Measurements from ENCODE around the gene MGAT3.
A peak's percentile ranks its signal among the peaks of the same experiment; 100 is the strongest.

Gene MGAT3

DNA sequence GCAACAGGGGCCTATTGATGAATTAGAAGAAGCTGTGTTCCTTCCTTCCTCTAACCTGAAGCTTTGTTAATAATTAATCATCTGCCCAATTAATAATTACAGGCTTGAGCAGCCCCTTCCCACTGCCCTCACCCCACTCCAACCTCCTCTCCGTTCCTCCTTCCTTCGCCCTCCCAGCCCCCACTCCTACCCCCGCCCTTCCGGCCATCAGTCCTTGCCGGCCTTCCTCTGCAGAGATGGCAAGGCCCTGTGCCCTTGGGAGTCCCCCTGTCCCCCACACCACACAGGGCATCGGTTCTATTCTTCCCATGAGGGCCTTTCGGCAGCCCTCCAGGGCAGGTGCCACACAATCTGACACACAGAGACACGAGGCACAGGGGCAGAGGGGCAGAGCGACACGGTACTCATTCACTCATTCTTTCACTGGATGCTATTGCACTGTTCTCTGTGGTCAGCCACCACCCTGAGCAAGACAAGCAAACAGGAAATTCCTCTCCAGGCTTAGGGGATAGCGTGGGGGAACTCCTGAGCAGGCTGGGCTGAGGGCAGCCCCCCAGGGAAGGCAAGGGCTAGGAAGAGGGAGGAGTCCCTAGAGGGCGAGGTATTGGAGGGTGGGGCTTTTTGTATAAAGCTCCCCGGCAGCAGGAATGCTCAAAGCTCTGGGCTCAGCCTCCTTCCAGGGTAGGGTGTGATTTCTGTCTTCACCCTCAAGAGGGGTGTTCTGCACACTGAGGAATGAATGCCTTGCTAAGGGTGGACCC, 14.7 kb downstream of the MGAT3 start:
- no peak for DNase-seq (ENCODE audit: low spot score)

DNA sequence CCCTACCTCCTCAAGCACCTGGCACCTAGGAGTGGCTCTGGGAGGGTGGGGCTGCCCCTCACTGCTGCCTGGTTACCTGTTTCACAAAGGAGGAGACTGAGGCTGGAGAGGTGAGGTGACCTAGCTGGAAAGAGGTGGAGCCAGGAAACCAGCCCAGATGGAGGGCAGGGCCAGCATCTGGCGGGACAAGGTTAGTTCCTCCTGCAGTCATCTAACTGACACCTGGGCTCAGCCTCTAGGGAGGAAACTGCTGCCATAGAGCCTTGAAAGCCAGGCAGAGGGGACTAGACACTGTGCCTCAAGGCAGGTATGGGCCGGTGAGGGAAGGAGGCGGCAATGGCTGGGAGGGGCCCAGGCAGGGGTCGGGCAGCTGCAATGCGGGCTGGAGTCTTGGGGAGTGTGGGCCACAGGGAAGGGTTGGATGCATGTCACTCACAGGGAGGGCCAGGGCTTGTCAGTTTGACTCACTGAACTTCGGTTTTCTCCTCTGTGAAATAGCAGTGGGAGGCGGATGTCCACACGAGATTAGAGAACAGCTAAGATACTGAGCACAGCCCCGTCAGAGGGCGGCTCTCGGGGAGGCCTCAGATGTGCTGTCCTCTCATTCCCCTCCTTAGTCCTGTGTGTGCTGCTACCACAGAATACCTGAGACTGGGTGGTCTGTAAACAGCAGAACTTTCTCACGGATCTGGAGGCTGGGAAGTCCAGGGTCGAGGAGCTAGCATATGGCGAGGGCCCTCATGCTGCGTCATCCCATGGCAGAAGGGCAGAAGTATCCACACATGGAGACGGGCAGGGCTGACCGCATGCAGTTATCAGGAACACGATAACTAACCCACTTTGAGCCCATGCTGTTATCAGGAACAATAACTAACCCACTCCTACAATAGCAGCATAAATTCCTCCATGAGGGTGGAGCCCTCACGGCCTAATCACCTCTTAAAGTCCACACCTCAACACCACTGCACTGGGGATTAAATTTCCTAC, 16.1 kb downstream of the MGAT3 start:
- DNase-seq (ENCODE audit: low spot score): no peak

GRCh38 chr22:39473851-39474250, 17.0 kb downstream of the MGAT3 start:
- no peak for DNase-seq (ENCODE audit: low spot score)

DNA sequence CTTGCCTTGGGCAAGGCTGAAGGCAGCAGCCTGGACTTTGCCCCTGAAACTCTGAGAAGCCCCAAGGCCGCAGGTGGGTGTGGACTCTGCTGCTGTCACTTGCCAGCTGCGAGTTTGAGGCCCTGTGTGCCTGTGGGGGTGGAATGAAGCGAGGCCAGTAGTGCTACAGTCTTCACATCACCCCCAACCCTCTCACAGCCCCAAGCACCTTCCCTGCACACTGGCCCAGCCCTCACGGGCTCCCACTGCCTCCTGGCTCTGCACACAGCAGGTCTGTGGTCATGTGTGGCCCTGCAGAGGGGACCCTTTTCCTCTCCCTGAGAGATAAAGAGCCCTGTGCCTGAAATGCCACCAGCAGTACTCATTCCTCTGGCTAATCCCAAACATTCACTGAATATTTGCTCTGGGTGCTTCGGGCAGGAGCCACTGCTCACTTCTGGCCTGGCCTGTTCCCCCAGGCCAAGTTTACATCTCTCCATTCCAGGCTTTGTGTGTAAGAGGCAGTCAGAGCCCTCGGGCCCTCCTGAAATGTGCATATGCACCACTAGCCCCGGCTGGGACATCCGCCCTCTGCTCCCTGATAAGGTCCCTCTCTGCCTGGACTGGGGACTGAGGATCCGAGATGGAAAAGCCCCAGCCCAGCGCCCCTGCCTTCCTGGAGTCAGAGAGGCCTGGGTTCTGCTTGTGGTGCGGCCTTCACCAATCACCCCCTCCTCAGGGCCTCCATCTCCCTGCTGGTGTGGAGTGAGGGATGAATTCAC, 17.7 kb downstream of the MGAT3 start:
- DNase-seq (ENCODE audit: low spot score): no peak

DNA sequence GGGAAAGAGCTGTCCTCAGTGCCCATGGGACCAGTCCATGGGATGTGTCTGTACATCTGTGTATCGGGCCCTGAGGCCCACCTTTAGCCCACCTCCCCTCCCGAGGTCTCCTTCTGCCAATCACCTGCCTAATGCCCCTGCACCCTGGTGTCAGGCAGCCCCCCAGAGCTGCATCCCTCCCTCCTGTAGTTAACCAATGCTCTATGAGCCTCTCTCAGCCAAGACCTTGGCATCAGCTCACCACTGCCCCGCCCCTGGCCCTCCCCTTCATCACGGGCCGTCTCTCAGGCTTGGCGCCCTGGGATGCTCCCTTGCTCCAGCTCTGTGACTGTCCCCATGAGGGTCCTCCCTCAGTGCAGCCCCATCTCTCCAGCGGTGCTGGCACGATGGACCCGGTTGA, 18.5 kb downstream of the MGAT3 start:
- peak; percentile 62 for DNase-seq (ENCODE audit: low spot score)

DNA sequence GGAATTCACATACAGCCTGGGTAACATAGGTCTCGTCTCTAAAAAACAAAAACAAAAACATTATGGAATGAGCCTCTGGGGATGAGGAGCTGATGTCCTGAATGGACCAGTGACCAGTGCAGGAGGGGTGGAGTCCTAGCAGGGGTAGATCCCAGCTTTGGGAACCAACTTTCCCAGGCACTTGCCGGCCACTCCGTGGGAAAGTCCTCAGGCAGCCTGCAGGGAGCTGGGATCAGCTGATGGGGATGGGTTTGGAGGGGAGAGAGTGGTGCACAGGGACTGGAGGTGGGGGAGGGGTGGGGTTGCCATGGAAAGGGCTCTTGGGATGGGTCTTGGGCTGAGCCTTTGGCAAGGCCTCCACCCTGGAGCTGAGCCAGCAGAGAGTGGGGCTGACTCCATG, 19.1 kb downstream of the MGAT3 start:
- DNase-seq (ENCODE audit: low spot score): no peak

GRCh38 chr22:39476664-39477063, 19.9 kb downstream of the MGAT3 start:
- DNase-seq (ENCODE audit: low spot score): no peak

DNA sequence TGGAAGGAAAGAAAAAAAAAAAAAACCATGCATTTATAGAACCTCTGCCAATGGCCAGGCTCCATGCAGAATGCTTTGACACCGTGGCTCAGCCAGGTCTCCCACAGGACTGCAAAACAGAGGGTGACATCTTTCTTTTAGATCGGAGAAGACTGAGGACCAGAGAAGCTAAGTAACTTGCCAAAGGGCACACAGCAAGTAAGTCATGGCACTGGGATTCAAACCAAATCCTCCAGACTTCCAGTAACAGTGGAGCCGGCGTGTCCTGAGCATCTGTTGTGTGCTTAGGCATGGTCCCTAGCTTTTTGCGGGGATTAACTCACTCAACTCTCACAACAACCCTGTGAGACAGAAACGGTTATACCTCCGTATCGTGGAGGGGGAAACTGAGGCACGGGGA, 20.7 kb downstream of the MGAT3 start:
- DNase-seq (ENCODE audit: low spot score): no peak

DNA sequence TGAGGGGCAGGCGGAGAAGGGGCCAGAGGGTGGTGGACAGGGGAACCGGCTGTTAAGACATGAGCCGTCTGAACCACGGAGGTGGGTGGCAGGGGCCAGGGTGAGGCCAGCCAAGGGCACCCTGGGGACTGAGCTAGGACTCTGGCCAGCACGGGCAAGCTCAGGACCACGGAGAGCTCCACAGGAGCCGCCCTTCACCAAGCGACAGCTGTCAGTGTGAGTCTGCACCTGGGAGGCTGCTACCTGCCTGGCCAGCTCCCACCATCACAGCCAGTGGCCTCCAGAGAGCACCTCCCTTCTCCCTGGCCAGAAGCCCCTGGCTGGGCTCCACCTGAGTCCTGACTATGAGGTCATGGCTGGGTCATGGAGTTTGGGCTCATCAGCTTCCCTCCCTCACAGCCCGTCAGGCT, 21.6 kb downstream of the MGAT3 start:
- no peak for DNase-seq (ENCODE audit: low spot score)

- no peak for DNase-seq (ENCODE audit: low spot score)
Observed at GRCh38 chr22:39479254-39479653, 22.4 kb downstream of the MGAT3 start.

GRCh38 chr22:39480557-39480956, 23.7 kb downstream of the MGAT3 start:
- no peak for DNase-seq (ENCODE audit: low spot score)

GRCh38 chr22:39481054-39481453, 24.2 kb downstream of the MGAT3 start:
- DNase-seq (ENCODE audit: low spot score): no peak

DNA sequence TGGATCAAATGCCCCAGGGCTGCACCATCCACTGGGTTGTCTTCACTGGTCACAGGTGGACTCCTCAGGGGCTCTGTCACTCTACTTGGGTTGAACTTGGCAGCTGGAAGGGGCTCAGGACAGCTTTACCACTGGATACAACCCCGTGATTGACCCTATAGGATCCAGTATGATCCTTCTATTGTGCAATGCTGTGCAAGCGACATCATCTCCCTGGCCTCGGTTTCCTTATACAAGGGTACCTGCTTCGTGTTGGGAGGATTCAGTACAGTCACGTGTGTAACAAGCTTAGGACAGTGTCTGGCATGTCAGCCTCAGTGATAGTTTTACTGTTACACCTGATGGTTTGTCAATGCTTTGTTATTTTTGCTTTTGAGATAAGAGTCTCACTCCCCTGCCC, 24.8 kb downstream of the MGAT3 start:
- no peak for DNase-seq (ENCODE audit: low spot score)

- DNase-seq (ENCODE audit: low spot score): no peak
Observed at GRCh38 chr22:39482768-39483167, 26.0 kb downstream of the MGAT3 start.

DNA sequence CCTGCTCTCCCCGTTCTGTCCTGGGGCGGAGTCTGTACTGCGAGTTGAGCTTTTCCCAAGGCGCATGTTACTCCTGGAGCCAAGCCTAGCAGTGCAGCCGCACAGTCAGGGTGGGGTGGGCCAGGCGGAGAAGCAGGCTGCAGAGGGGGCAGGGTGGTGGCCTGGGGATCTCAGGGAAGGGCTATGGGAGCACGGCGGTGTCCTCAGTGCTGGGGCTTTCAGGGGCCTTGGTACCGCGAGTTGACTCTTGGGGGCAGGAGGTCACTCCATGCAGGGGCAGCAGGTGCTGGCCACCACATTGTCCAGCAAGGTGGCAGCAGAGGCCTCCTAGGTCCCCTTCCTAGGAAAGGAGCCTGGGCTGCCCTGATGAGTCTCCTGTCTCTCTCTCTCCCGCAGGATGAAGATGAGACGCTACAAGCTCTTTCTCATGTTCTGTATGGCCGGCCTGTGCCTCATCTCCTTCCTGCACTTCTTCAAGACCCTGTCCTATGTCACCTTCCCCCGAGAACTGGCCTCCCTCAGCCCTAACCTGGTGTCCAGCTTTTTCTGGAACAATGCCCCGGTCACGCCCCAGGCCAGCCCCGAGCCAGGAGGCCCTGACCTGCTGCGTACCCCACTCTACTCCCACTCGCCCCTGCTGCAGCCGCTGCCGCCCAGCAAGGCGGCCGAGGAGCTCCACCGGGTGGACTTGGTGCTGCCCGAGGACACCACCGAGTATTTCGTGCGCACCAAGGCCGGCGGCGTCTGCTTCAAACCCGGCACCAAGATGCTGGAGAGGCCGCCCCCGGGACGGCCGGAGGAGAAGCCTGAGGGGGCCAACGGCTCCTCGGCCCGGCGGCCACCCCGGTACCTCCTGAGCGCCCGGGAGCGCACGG, 30.4 kb downstream of the MGAT3 start:
- peak; percentile 66 for DNase-seq (ENCODE audit: low spot score)

DNA sequence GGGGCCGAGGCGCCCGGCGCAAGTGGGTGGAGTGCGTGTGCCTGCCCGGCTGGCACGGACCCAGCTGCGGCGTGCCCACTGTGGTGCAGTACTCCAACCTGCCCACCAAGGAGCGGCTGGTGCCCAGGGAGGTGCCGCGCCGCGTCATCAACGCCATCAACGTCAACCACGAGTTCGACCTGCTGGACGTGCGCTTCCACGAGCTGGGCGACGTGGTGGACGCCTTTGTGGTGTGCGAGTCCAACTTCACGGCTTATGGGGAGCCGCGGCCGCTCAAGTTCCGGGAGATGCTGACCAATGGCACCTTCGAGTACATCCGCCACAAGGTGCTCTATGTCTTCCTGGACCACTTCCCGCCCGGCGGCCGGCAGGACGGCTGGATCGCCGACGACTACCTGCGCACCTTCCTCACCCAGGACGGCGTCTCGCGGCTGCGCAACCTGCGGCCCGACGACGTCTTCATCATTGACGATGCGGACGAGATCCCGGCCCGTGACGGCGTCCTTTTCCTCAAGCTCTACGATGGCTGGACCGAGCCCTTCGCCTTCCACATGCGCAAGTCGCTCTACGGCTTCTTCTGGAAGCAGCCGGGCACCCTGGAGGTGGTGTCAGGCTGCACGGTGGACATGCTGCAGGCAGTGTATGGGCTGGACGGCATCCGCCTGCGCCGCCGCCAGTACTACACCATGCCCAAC, 31.2 kb downstream of the MGAT3 start:
- no peak for DNase-seq (ENCODE audit: low spot score)

DNA sequence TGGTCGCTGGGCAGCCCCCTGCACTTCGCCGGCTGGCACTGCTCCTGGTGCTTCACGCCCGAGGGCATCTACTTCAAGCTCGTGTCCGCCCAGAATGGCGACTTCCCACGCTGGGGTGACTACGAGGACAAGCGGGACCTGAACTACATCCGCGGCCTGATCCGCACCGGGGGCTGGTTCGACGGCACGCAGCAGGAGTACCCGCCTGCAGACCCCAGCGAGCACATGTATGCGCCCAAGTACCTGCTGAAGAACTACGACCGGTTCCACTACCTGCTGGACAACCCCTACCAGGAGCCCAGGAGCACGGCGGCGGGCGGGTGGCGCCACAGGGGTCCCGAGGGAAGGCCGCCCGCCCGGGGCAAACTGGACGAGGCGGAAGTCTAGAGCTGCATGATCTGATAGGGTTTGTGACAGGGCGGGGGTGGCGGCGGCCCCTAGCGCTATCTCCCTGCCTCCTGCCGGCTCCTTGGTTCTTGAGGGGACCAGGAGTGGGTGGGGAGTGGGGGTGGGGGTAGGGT, 31.8 kb downstream of the MGAT3 start:
- DNase-seq (ENCODE audit: low spot score): no peak

DNA sequence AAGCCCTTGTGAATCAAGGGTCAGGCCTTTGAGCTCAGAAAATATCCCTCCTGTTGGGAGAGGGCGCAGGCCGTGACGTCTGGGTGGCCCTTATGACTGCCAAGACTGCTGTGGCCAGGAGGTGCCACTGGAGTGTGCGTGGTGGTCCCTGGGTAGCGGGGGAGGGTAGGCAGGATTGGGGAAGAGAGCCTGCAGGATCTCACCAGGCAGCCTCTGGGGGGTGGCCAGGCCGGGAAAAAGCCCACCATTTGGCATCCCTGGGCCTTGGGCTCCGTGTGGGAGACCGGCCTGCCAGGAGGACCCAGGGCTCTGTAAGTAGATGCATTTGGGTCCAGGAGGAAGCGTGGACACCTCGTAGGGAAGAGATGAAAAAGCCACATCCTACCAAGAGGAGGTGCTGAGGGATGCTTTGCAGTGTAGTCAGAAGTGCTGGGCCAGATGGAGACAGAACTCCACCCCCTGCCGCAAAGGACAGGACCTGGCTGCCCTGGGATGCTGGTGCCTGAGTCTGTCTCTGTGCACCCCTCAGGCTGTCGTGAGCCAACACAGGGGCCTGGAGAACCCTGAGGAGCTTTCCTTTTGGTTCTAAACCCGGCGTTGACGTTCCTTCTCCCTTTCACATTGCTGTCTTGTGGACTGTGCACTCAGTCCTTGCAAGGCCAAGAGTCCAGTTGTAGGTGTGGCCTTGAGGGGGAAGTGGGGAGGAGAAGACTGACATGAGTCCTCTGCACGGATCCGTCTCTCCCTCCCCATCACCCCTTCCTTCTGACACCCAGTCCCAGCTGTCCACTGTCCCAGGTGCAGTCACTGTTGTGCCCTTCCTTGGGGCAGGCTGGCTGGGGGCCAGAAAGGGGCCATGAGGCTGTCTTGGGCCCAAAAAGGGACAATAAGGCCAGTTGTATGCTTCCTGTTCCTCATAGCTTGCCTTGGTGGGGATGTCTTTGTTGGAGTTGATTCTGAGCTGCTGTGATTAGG, 32.6 kb downstream of the MGAT3 start:
- DNase-seq (ENCODE audit: low spot score): no peak

GRCh38 chr22:39490135-39490798, 33.5 kb downstream of the MGAT3 start:
- peak; percentile 82 for DNase-seq (ENCODE audit: low spot score)

Measured in pons (tissue), 1 donor.